Esophagus muscularis mucosa (tissue), 4 donors: Measurements from ENCODE around the gene DHRS9. TPM values are rescaled to one million over a fixed set of nuclear protein-coding genes. Genes with fewer than 3 reads are reported as not detected.

Experiments used
- DNase-seq: peaks from one replicate; pipeline ENCODE4 v3.0.0-alpha.2; 2017; ENCODE audit errors: extremely low spot score
- H3K27ac ChIP-seq, 4 donors: fragments of 200-600 bp; sonication (generic); replicated peaks in 1 of 4; 1 replicate in 3 of 4; 2 replicates in 1 of 4; pipeline ENCODE4 v1.5.1; 2016 to 2019; ENCODE audit warnings: mild to moderate bottlenecking in 1 of 4
- H3K27me3 ChIP-seq, 4 donors: fragments of 200-600 bp; sonication (generic); one replicate each; pipeline versions ENCODE4 v1.5.1 to v1.6.0; 2016 to 2019
- H3K36me3 ChIP-seq, 4 donors: fragments of 200-600 bp; sonication (generic); one replicate each; pipeline ENCODE4 v1.5.1; 2016 to 2019
- H3K4me1 ChIP-seq, 4 donors: fragments of 200-600 bp; sonication (generic); one replicate each; pipeline ENCODE4 v1.5.1; 2016 to 2019
- H3K4me3 ChIP-seq, 4 donors: fragments of 200-600 bp; sonication (generic); 1 replicate in 2 of 4; 2 replicates in 2 of 4; pipeline ENCODE4 v1.5.1; 2016 to 2019; ENCODE audit warnings: mild to moderate bottlenecking in 4 of 4, moderate library complexity in 1 of 4
- H3K9me3 ChIP-seq, 4 donors: fragments of 200-600 bp; sonication (generic); 1 replicate in 3 of 4; 2 replicates in 1 of 4; pipeline ENCODE4 v1.5.1; 2016 to 2019
- EP300 ChIP-seq: sonication (generic); formaldehyde crosslinking; IDR thresholded peaks from one replicate; pipeline ENCODE4 v1.6.1; 2017; ENCODE audit warnings: antibody characterized with exemption
- POLR2A ChIP-seq: fragments of 450-650 bp; IDR thresholded peaks from one replicate; pipeline ENCODE4 v1.6.1; 2017; ENCODE audit warnings: antibody characterized with exemption, moderate library complexity, mild to moderate bottlenecking, low read depth
- POLR2AphosphoS5 ChIP-seq, 2 donors: sonication (generic); formaldehyde crosslinking; IDR thresholded peaks; one replicate each; pipeline ENCODE4 v1.6.1; 2017; ENCODE audit warnings: antibody characterized with exemption in 2 of 2
- WGBS: methylation state at CpG from one replicate; pipeline ENCODE4 v1.1.5; 2018; 5-methylcytosine and 5-hydroxymethylcytosine counted together
- intact Hi-C: fragments of 100-400 bp; cut with DNase I; formaldehyde crosslinking; loops from one replicate; pipeline ENCODE4 v1.15.1; 2023
- total RNA-seq, 4 donors: library from RNA; depleted of rRNA; stranded (reverse); fragments of >200 nt; gene quantifications; one replicate each; pipeline versions ENCODE4 v1.1.0 to v1.2.1, GENCODE V29; 2016
- TF ChIP-seq, protein P1 (sequence below), 3 experiments: fragments of 200-600 bp in 2 of 3; fragments of 450-650 bp in 1 of 3; sonication (generic) in 2 of 3; IDR thresholded peaks; one replicate each; pipeline ENCODE4 v1.5.1; 2017 to 2019; ENCODE audit warnings: antibody characterized with exemption in 3 of 3, mild to moderate bottlenecking in 2 of 3, moderate library complexity in 1 of 3

The DHRS9 gene
- total RNA-seq, 4 donors from 2014 or later, result 0.75 to 0.99 (median 0.83) TPM; not detected in 1

DNA sequence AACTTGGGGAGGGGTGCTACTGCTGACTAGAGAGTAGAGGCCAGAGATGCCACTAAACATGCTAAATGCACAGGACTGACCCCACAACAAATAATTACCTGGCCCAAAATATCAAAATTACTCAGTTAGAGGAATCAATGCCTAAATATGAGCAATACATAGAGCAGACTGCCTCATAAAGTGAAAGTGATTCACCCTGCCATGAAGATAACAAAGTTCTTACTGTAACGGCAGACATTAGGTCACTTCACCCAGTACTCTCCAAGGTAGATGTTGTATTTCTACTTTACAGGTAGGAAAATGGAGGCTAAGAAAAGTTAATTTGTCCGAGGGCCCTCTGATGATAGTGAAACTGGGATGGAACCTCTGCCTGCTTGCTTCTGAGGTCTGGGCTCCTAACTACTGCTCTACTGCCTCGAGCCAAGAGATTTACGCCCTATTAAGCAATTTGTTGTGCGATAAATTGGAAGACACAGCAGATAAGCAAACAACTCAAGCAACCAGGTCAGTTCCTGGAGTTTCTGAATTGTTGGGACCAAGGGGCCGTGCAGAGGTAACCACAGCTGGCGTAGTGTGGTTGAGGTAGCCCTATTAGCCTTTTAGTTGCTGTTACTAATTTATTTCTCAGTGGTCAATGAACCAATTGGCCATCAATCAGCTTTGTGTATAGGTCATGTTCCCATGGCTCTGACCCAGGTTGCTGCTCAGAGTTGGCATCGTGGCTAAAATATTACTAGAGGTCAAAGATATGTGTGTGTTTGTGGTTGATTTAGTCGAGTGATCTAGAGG, 4.8 kb downstream of the DHRS9 start:
- Histone ChIP-seq H3K27ac (no peak overlapping the region), H3K4me1 (no peaks in the 10 kb centered on the region), H3K36me3 (no peaks in the 10 kb centered on the region), H3K4me3 (no peak overlapping the region), H3K27me3 (no peaks in the 10 kb centered on the region), H3K9me3 (no peaks in the 10 kb centered on the region)
- intact Hi-C loops, result no loop called here
- 78% methylated on average over 9 of the region's 9 CpGs for WGBS
- DNase-seq, result no peak
- no peak for TF ChIP-seq POLR2A
- no peak for TF ChIP-seq POLR2AphosphoS5 (IDR thresholded peaks at IDR 0.05)
- TF ChIP-seq, protein P1, sequence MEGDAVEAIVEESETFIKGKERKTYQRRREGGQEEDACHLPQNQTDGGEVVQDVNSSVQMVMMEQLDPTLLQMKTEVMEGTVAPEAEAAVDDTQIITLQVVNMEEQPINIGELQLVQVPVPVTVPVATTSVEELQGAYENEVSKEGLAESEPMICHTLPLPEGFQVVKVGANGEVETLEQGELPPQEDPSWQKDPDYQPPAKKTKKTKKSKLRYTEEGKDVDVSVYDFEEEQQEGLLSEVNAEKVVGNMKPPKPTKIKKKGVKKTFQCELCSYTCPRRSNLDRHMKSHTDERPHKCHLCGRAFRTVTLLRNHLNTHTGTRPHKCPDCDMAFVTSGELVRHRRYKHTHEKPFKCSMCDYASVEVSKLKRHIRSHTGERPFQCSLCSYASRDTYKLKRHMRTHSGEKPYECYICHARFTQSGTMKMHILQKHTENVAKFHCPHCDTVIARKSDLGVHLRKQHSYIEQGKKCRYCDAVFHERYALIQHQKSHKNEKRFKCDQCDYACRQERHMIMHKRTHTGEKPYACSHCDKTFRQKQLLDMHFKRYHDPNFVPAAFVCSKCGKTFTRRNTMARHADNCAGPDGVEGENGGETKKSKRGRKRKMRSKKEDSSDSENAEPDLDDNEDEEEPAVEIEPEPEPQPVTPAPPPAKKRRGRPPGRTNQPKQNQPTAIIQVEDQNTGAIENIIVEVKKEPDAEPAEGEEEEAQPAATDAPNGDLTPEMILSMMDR (IDR thresholded peaks at IDR 0.05), result no peak
- TF ChIP-seq EP300, result no peak

DNA sequence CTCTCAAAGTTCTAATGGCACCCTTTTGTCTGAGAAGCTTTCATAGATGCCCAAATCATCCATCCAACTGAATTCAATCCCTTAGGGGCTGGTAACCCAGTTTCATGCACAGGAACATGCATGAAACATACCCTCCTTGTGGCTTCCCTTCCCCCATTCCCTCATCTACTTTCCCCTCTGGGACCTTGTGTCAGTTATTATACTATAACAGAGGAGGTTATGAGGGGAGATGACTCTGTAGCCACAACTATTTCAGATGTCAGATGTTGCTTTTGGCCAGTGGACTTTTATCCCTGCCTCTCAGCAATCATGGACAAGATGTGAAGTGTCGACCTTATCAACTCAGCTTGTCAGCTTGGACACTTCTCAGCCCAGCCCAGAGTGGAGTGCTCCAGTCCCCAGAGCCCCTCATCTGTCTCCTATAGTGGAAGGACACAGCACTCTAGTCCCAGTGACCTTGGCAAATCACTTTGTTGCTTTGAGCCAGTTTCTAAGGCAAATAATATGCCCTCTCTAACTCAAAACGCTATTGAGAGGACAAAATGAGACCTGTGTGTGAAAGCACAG, 8.4 kb downstream of the DHRS9 start:
- H3K4me1 ChIP-seq, result no peaks in the 10 kb centered on the region
- H3K36me3 ChIP-seq, result no peaks in the 10 kb centered on the region
- no peak for DNase-seq
- intact Hi-C loops, result no loop called here
- H3K27me3 ChIP-seq, result no peaks in the 10 kb centered on the region
- H3K27ac ChIP-seq, result no peak overlapping the region
- H3K9me3 ChIP-seq, result no peaks in the 10 kb centered on the region
- WGBS, result 63% methylated on average over 2 of the region's 2 CpGs
- H3K4me3 ChIP-seq, result no peak overlapping the region
- TF ChIP-seq POLR2A (no peak), EP300 (no peak), POLR2AphosphoS5 (IDR thresholded peaks at IDR 0.05) (no peak)
- TF ChIP-seq, protein P1 (IDR thresholded peaks at IDR 0.05), result no peak

DNA sequence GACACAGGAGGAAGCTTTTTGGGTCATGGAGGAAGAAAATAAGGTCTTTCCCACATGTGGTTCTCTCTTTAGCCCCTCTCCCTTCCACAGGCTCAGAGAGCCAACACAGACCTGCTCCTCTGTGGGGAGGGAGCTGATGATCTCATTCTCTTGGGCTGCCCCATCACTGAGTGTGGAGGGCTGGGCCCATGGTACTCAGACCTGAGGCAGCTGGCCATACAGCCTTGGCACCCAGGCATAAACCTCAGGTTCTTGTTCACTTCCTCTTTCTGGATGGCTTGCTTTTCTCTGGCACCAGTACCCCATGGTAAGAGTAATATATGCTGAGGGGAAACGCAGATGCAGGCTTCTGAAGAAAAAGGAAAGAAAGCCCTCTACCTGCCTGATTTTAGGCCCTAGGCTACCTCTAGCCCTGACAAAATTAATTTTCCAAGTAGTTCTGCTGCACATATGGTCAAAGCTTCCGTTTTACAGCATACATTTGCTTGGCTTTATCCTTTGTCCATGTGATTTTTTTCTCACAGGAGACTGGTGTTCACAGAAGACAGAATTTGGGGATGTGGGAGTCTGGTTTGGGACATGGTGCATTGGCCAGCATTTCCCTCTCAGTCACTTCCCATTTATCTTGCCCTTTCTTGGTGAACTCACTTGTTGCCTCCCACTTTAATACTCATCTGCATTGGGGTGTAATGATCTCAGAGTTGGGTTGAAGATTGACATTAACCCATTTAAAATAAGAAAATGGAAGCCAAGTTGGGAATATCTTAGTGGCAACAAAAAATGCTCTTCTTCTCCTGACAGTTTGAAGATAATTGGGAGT, 11.1 kb downstream of the DHRS9 start:
- no peaks in the 10 kb centered on the region for H3K27me3 ChIP-seq
- TF ChIP-seq EP300 (no peak), POLR2AphosphoS5 (IDR thresholded peaks at IDR 0.05) (no peak), POLR2A (no peak)
- TF ChIP-seq, protein P1 (IDR thresholded peaks at IDR 0.05), result no peak
- H3K4me3 ChIP-seq, result no peak overlapping the region
- no peak overlapping the region for H3K27ac ChIP-seq
- no peak for DNase-seq
- intact Hi-C loops, result no loop called here
- H3K36me3 ChIP-seq, result no peaks in the 10 kb centered on the region
- no peaks in the 10 kb centered on the region for H3K4me1 ChIP-seq
- peaks cover 0 to 8% (median 0%) of the 10 kb centered on the region in 4 donors for H3K9me3 ChIP-seq
- 81% methylated on average over 2 of the region's 2 CpGs for WGBS

DNA sequence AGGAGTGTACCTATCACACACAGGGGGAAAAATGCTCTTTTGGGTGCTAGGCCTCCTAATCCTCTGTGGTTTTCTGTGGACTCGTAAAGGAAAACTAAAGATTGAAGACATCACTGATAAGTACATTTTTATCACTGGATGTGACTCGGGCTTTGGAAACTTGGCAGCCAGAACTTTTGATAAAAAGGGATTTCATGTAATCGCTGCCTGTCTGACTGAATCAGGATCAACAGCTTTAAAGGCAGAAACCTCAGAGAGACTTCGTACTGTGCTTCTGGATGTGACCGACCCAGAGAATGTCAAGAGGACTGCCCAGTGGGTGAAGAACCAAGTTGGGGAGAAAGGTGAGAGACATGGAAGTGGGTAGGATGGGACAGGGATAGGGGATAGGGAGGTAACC, 12.2 kb downstream of the DHRS9 start:
- H3K9me3 ChIP-seq, result peaks cover 0 to 11% (median 0%) of the 10 kb centered on the region in 4 donors
- no peaks in the 10 kb centered on the region for H3K36me3 ChIP-seq
- no peaks in the 10 kb centered on the region for H3K27me3 ChIP-seq
- intact Hi-C loops, result no loop called here
- no peak for DNase-seq
- H3K27ac ChIP-seq, result no peak overlapping the region
- WGBS, result 88% methylated on average over 5 of the region's 5 CpGs
- TF ChIP-seq EP300 (no peak), POLR2A (no peak), POLR2AphosphoS5 (IDR thresholded peaks at IDR 0.05) (no peak)
- TF ChIP-seq, protein P1 (IDR thresholded peaks at IDR 0.05), result no peak
- H3K4me3 ChIP-seq, result no peak overlapping the region
- H3K4me1 ChIP-seq, result no peaks in the 10 kb centered on the region
